SU-DHL-6 (cell line): Measurements from ENCODE around the gene HLTF.

Source experiments
- H2AFZ ChIP-seq: fragments of 200-600 bp; sonication (generic); 2 replicates; pipeline ENCODE4 v1.6.1; 2014; ENCODE audit warnings: low read depth, mild to moderate bottlenecking, moderate library complexity, mixed read lengths, antibody characterized with exemption, low read length; ENCODE audit not compliant: severe bottlenecking
- H3F3A ChIP-seq: fragments of 200-600 bp; shearing (Covaris generic); 2 replicates; pipeline ENCODE4 v1.6.0; 2016; ENCODE audit warnings: antibody characterized with exemption, mild to moderate bottlenecking; ENCODE audit not compliant: insufficient read depth
- H3K27ac ChIP-seq: fragments of 200-600 bp; sonication (generic); 2 replicates; pipeline ENCODE4 v1.5.1; 2016; ENCODE audit warnings: low read depth, mild to moderate bottlenecking, low read length, moderate library complexity, mixed read lengths
- H3K27me3 ChIP-seq: fragments of 200-600 bp; sonication (generic), shearing (Covaris generic); 2 replicates; pipeline ENCODE4 v1.6.0; 2014; ENCODE audit warnings: mild to moderate bottlenecking, low read length
- H3K36me3 ChIP-seq: fragments of 200-600 bp; sonication (generic); 2 replicates; pipeline ENCODE4 v1.6.1; 2014; ENCODE audit warnings: mild to moderate bottlenecking, low read length, mixed read lengths
- H3K4me2 ChIP-seq: fragments of 300-600, 200-600 bp; shearing (Covaris generic), sonication (generic); 2 replicates; pipeline ENCODE4 v1.6.0; 2014; ENCODE audit warnings: low read length, low read depth, mild to moderate bottlenecking; ENCODE audit not compliant: poor library complexity, severe bottlenecking
- H3K4me3 ChIP-seq: fragments of 200-600 bp; sonication (generic); 2 replicates; pipeline ENCODE4 v1.5.1; 2014; ENCODE audit warnings: antibody characterized with exemption, low read length, mild to moderate bottlenecking, mixed read lengths; ENCODE audit not compliant: insufficient read depth, poor library complexity, severe bottlenecking
- H3K79me2 ChIP-seq: fragments of 200-600 bp; sonication (generic); 2 replicates; pipeline ENCODE4 v1.6.1; 2014; ENCODE audit warnings: mild to moderate bottlenecking, low read length, moderate library complexity; ENCODE audit not compliant: insufficient read depth
- H3K9ac ChIP-seq: fragments of 200-600 bp; sonication (generic); 2 replicates; pipeline ENCODE4 v1.7.0; 2014; ENCODE audit warnings: mild to moderate bottlenecking, low read length
- H3K9me2 ChIP-seq: fragments of 200-600 bp; sonication (generic); replicated peaks from 2 replicates; pipeline ENCODE4 v1.6.1; 2014; ENCODE audit warnings: low read length; ENCODE audit not compliant: insufficient read depth
- H3K9me3 ChIP-seq: fragments of 200-600 bp; sonication (generic); 2 replicates; pipeline ENCODE4 v1.6.1; 2014; ENCODE audit warnings: low read length, mixed read lengths; ENCODE audit not compliant: insufficient read depth
- H4K20me1 ChIP-seq: fragments of 200-600 bp; sonication (generic); 2 replicates; pipeline ENCODE4 v1.6.1; 2014; ENCODE audit warnings: low read depth, mild to moderate bottlenecking, antibody characterized with exemption, low read length, moderate library complexity, mixed read lengths
- EZH2phosphoT487 ChIP-seq: fragments of 200-600 bp; sonication (generic), shearing (Covaris generic); conservative IDR thresholded peaks from 2 replicates; pipeline ENCODE4 v1.6.1; 2018; ENCODE audit warnings: mild to moderate bottlenecking, antibody characterized with exemption, low read length, moderate library complexity, mixed read lengths
- TF ChIP-seq, protein P1 (sequence below): fragments of 200-600 bp; sonication (generic); IDR thresholded peaks from one replicate; pipeline ENCODE4 v1.5.1; 2017; ENCODE audit warnings: antibody characterized with exemption, mild to moderate bottlenecking, low read length, moderate library complexity; ENCODE audit not compliant: insufficient read depth, poor library complexity, severe bottlenecking

Gene HLTF

DNA sequence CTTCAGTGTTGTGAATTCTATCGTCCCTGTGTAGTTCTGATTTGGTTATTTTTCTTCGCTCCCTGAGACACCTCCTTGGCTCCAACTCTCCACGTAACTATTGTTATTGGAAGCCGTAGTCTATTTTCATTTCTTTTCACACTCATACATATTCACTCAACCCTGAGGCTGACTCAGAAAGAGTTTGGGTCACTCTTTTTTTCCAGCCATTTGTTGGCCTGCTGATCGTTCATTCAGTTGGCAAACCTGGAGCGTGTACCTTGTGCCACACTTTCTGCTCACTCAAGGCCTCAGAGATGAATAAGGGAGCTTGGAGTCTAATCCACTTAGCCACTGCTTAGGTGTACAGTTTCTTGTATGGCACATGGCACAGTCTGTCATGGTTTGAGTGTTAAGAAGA, 72.6 kb downstream of the HLTF start:
- Histone ChIP-seq H3K4me2 (no peak overlapping the region), H3K36me3 (no peaks in the 10 kb centered on the region; the same call in 1 of the 2 replicates), H3K79me2 (no peaks in the 10 kb centered on the region), H3K9ac (no peak overlapping the region), H3K9me2 (no peaks in the 10 kb centered on the region), H3K9me3 (no peaks in the 10 kb centered on the region), H3K4me3 (no peak overlapping the region), H3F3A (no peaks in the 10 kb centered on the region), H4K20me1 (no peaks in the 10 kb centered on the region), H2AFZ (no peak overlapping the region), H3K27me3 (no peaks in the 10 kb centered on the region), H3K27ac (no peak overlapping the region)
- TF ChIP-seq, protein P1, sequence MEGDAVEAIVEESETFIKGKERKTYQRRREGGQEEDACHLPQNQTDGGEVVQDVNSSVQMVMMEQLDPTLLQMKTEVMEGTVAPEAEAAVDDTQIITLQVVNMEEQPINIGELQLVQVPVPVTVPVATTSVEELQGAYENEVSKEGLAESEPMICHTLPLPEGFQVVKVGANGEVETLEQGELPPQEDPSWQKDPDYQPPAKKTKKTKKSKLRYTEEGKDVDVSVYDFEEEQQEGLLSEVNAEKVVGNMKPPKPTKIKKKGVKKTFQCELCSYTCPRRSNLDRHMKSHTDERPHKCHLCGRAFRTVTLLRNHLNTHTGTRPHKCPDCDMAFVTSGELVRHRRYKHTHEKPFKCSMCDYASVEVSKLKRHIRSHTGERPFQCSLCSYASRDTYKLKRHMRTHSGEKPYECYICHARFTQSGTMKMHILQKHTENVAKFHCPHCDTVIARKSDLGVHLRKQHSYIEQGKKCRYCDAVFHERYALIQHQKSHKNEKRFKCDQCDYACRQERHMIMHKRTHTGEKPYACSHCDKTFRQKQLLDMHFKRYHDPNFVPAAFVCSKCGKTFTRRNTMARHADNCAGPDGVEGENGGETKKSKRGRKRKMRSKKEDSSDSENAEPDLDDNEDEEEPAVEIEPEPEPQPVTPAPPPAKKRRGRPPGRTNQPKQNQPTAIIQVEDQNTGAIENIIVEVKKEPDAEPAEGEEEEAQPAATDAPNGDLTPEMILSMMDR: no peak
- no peak for TF ChIP-seq EZH2phosphoT487

- Histone ChIP-seq H3K4me3 (no peak overlapping the region), H3K27ac (no peak overlapping the region), H3F3A (no peaks in the 10 kb centered on the region), H4K20me1 (no peaks in the 10 kb centered on the region), H3K9me3 (no peaks in the 10 kb centered on the region), H3K27me3 (no peaks in the 10 kb centered on the region), H3K9me2 (no peaks in the 10 kb centered on the region), H3K9ac (no peak overlapping the region), H3K79me2 (no peaks in the 10 kb centered on the region), H3K4me2 (no peak overlapping the region), H3K36me3 (no peaks in the 10 kb centered on the region; the same call in 1 of the 2 replicates), H2AFZ (no peak overlapping the region)
- TF ChIP-seq, protein P1: no peak
- TF ChIP-seq EZH2phosphoT487: no peak
These were observed 74.7 kb downstream of the HLTF start for GRCh38 chr3:149011676-149012075.

DNA sequence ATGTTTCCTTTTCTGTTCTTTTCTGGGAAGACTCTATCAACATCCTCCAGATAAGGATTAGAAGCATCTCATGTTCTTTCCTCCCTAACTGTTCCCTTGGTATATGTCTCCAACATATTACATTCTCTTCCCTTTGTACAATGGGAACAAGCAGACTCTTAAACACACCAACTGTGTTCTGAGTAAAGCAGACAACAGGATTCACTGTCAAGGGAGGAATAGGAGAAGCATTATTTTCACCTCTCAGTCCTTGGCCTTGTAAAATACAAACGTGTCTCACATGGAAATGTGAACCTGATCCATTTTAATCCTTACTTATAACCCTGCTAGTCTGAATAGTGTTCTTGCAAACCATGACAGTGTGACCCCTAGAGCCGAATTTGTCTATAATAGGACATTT, 75.4 kb downstream of the HLTF start:
- no peaks in the 10 kb centered on the region for H3K27me3 ChIP-seq
- H3F3A ChIP-seq: no peaks in the 10 kb centered on the region
- H3K9ac ChIP-seq: no peak overlapping the region
- H3K9me2 ChIP-seq: no peaks in the 10 kb centered on the region
- no peak overlapping the region for H3K4me2 ChIP-seq
- no peak overlapping the region for H3K27ac ChIP-seq
- no peaks in the 10 kb centered on the region for H4K20me1 ChIP-seq
- no peak overlapping the region for H3K4me3 ChIP-seq
- no peak overlapping the region for H2AFZ ChIP-seq
- no peaks in the 10 kb centered on the region for H3K9me3 ChIP-seq
- H3K79me2 ChIP-seq: no peaks in the 10 kb centered on the region
- TF ChIP-seq EZH2phosphoT487: no peak
- TF ChIP-seq, protein P1: no peak
- H3K36me3 ChIP-seq: no peaks in the 10 kb centered on the region; the same call in 1 of the 2 replicates

- H3K9ac ChIP-seq: no peak overlapping the region
- H3K79me2 ChIP-seq: no peaks in the 10 kb centered on the region
- no peaks in the 10 kb centered on the region for H3F3A ChIP-seq
- H2AFZ ChIP-seq: no peak overlapping the region
- no peak for TF ChIP-seq EZH2phosphoT487
- TF ChIP-seq, protein P1: no peak
- H3K9me2 ChIP-seq: no peaks in the 10 kb centered on the region
- H3K36me3 ChIP-seq: no peaks in the 10 kb centered on the region; the same call in 1 of the 2 replicates
- H3K27ac ChIP-seq: no peak overlapping the region
- H3K4me2 ChIP-seq: no peak overlapping the region
- H3K4me3 ChIP-seq: no peak overlapping the region
- H3K27me3 ChIP-seq: no peaks in the 10 kb centered on the region
- no peaks in the 10 kb centered on the region for H4K20me1 ChIP-seq
- H3K9me3 ChIP-seq: no peaks in the 10 kb centered on the region
These were observed 75.8 kb downstream of the HLTF start for GRCh38 chr3:149010504-149010951.
